ENCODE data around the gene ADAMTS14.
"Not testable (repeated sequence)": the region's sequence is repeated elsewhere in the genome, so short reads cannot be mapped to it uniquely, and the experiment has no call there.

ADAMTS14 gene

GRCh38 chr10:70656489-70656888 is 15.8 kb upstream of the ADAMTS14 start:
- H3K27ac ChIP-seq, result peak overlapping the region in 7 of 21 experiments; percentile 13 to 63 (median 30)
- no peak overlapping the region for H3K4me3 ChIP-seq

GRCh38 chr10:70657041-70657440 is 15.3 kb upstream of the ADAMTS14 start:
- Histone ChIP-seq H3K4me3 (no peak overlapping the region), H3K27ac (peak overlapping the region in 8 of 21 experiments; percentile 13 to 67 (median 40))

- H3K27ac ChIP-seq, result no peak overlapping the region
These were observed 13.6 kb upstream of the ADAMTS14 start for GRCh38 chr10:70658582-70659136.

GRCh38 chr10:70659306-70659705 is 13.0 kb upstream of the ADAMTS14 start:
- H3K27ac ChIP-seq, result no peak overlapping the region
- H3K4me3 ChIP-seq, result no peak overlapping the region

More at GRCh38 chr10:70658582-70659136, 13.6 kb upstream of the ADAMTS14 start:
- no peak overlapping the region for H3K4me3 ChIP-seq

- Histone ChIP-seq H3K27ac (no peak overlapping the region), H3K4me3 (no peak overlapping the region)
These were observed 11.6 kb upstream of the ADAMTS14 start for GRCh38 chr10:70660722-70661121.

GRCh38 chr10:70661623-70662361 is 10.5 kb upstream of the ADAMTS14 start:
- H3K27ac ChIP-seq, result peak overlapping the region in 6 of 21 experiments; percentile 5 to 77 (median 54)
- H3K4me3 ChIP-seq, result no peak overlapping the region

GRCh38 chr10:70662362-70663220 is 9.7 kb upstream of the ADAMTS14 start:
- peak overlapping the region in 6 of 21 experiments; percentile 5 to 77 (median 56) for H3K27ac ChIP-seq
- H3K4me3 ChIP-seq, result no peak overlapping the region

GRCh38 chr10:70663458-70664409 is 8.6 kb upstream of the ADAMTS14 start:
- H3K4me3 ChIP-seq, result not testable (repeated sequence)
- peak overlapping the region in 6 of 21 experiments; percentile 38 to 78 (median 56) for H3K27ac ChIP-seq

- no peak overlapping the region for H3K4me3 ChIP-seq
These were observed 7.6 kb upstream of the ADAMTS14 start for GRCh38 chr10:70664702-70665195.

GRCh38 chr10:70666960-70667798 is 5.1 kb upstream of the ADAMTS14 start:
- Histone ChIP-seq H3K4me3 (no peak overlapping the region), H3K27ac (no peak overlapping the region)

More at GRCh38 chr10:70664702-70665195, 7.6 kb upstream of the ADAMTS14 start:
- peak overlapping the region in 9 of 21 experiments; percentile 19 to 78 (median 49) for H3K27ac ChIP-seq

GRCh38 chr10:70667818-70668217 is 4.5 kb upstream of the ADAMTS14 start:
- not testable (repeated sequence) for H3K4me3 ChIP-seq, H3K27ac ChIP-seq

- no peak overlapping the region for H3K27ac ChIP-seq
These were observed 3.8 kb upstream of the ADAMTS14 start for GRCh38 chr10:70668454-70668970.

GRCh38 chr10:70669015-70669414 is 3.3 kb upstream of the ADAMTS14 start:
- H3K27ac ChIP-seq, result no peak overlapping the region
- H3K4me3 ChIP-seq, result no peak overlapping the region

More at GRCh38 chr10:70668454-70668970, 3.8 kb upstream of the ADAMTS14 start:
- H3K4me3 ChIP-seq, result no peak overlapping the region

GRCh38 chr10:70669732-70670317 is 2.5 kb upstream of the ADAMTS14 start:
- Histone ChIP-seq H3K27ac (no peak overlapping the region), H3K4me3 (no peak overlapping the region)

- Histone ChIP-seq H3K27ac (peak overlapping the region in 5 of 21 experiments; percentile 5 to 65 (median 16)), H3K4me3 (peak overlapping the region in 6 of 7 experiments; percentile 6 to 39 (median 28))
These were observed 614 bp upstream of the ADAMTS14 start for GRCh38 chr10:70671619-70672164.

GRCh38 chr10:70673043-70673928 is 980 bp downstream of the ADAMTS14 start:
- Histone ChIP-seq H3K27ac (peak overlapping the region in 13 of 21 experiments; percentile 4 to 84 (median 70)), H3K4me3 (peak overlapping the region; percentile 16 to 39 (median 29))

Data from skin epidermis (tissue), 12 donors.